ENCODE measurements around the gene NEUROG3.

DNA sequence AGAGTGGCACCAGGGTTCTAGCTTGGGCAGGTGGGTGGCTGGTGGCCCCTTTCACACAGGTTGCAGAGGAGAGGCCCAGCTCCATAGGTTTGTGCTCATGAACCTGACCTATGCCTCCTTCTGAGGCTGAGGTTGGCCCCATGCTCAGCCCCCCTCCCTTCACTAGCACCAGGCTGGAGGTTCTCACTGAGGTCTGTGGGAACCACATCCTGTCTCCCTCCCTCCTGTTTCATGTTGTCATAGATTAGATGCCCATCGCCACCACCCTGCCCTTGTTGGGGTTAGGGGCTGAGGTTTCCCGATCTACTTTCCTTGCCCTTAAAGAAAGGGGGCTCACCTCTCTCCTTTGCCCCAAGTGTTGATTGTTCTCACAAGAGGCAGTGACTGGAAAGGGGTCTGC is 14.7 kb downstream of the NEUROG3 start:
- TF ChIP-seq, protein P1, sequence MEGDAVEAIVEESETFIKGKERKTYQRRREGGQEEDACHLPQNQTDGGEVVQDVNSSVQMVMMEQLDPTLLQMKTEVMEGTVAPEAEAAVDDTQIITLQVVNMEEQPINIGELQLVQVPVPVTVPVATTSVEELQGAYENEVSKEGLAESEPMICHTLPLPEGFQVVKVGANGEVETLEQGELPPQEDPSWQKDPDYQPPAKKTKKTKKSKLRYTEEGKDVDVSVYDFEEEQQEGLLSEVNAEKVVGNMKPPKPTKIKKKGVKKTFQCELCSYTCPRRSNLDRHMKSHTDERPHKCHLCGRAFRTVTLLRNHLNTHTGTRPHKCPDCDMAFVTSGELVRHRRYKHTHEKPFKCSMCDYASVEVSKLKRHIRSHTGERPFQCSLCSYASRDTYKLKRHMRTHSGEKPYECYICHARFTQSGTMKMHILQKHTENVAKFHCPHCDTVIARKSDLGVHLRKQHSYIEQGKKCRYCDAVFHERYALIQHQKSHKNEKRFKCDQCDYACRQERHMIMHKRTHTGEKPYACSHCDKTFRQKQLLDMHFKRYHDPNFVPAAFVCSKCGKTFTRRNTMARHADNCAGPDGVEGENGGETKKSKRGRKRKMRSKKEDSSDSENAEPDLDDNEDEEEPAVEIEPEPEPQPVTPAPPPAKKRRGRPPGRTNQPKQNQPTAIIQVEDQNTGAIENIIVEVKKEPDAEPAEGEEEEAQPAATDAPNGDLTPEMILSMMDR (IDR thresholded peaks at IDR 0.05; ENCODE audit: insufficient read depth, low read length), result no peak
- TF ChIP-seq, protein P2, sequence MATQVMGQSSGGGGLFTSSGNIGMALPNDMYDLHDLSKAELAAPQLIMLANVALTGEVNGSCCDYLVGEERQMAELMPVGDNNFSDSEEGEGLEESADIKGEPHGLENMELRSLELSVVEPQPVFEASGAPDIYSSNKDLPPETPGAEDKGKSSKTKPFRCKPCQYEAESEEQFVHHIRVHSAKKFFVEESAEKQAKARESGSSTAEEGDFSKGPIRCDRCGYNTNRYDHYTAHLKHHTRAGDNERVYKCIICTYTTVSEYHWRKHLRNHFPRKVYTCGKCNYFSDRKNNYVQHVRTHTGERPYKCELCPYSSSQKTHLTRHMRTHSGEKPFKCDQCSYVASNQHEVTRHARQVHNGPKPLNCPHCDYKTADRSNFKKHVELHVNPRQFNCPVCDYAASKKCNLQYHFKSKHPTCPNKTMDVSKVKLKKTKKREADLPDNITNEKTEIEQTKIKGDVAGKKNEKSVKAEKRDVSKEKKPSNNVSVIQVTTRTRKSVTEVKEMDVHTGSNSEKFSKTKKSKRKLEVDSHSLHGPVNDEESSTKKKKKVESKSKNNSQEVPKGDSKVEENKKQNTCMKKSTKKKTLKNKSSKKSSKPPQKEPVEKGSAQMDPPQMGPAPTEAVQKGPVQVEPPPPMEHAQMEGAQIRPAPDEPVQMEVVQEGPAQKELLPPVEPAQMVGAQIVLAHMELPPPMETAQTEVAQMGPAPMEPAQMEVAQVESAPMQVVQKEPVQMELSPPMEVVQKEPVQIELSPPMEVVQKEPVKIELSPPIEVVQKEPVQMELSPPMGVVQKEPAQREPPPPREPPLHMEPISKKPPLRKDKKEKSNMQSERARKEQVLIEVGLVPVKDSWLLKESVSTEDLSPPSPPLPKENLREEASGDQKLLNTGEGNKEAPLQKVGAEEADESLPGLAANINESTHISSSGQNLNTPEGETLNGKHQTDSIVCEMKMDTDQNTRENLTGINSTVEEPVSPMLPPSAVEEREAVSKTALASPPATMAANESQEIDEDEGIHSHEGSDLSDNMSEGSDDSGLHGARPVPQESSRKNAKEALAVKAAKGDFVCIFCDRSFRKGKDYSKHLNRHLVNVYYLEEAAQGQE (IDR thresholded peaks at IDR 0.05; ENCODE audit: insufficient replicate concordance, low read depth), result no peak

Data from HL-60 (cell line).